ENCODE measurements around the gene DAAM1. TPM values are rescaled to one million over a fixed set of nuclear protein-coding genes. Genes with fewer than 3 reads are reported as not detected.
A peak's percentile ranks its signal among the peaks of the same experiment; 100 is the strongest.

Gene DAAM1
- total and polyA plus RNA-seq, 12 donors: 7.4 to 37.4 (median 24.9) TPM

DNA sequence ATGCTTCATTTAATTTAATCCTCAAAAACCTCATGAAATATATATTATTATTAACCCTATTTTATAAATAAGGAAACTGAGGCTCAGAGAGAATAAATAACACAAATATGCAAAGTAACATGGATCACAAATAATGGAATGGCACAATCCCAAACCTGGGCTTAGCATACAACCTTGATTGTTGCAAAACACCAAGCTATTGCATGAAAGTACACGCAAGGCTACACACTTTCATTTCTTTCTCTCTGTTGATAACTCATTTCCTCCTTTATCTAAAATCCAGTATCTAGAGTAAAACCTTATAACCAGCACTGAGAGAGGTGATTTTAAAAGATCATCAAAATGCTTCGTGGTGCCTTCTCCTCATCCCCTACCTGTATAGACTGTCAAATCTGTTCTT is 2.8 kb upstream of the DAAM1 start:
- intact Hi-C loops (cut with DNase I): no loop called here
- TF ChIP-seq, protein P1, sequence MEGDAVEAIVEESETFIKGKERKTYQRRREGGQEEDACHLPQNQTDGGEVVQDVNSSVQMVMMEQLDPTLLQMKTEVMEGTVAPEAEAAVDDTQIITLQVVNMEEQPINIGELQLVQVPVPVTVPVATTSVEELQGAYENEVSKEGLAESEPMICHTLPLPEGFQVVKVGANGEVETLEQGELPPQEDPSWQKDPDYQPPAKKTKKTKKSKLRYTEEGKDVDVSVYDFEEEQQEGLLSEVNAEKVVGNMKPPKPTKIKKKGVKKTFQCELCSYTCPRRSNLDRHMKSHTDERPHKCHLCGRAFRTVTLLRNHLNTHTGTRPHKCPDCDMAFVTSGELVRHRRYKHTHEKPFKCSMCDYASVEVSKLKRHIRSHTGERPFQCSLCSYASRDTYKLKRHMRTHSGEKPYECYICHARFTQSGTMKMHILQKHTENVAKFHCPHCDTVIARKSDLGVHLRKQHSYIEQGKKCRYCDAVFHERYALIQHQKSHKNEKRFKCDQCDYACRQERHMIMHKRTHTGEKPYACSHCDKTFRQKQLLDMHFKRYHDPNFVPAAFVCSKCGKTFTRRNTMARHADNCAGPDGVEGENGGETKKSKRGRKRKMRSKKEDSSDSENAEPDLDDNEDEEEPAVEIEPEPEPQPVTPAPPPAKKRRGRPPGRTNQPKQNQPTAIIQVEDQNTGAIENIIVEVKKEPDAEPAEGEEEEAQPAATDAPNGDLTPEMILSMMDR (IDR thresholded peaks at IDR 0.05): no peak
- no peak for TF ChIP-seq POLR2A (IDR thresholded peaks at IDR 0.05)

DNA sequence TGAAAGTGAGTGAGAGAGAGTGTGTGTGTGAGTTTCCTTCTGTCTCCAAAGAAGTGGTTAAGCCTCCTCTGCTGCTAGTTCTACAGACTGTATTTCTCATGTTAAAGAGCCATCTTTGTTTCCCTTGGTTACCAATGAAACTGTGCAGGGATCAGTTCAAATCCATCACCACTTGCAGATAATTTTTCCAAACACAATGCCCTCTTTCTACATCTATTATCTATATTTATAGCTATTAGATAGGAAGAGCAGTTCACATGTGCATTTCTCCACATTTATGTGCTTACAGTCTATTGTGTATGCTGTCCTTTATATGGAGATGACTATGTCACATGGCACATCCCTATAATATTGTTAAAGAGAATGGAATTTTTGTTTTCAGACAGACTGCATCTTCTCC is 2.2 kb upstream of the DAAM1 start:
- Histone ChIP-seq H3K4me1 (replicated peaks in 1 of 2) (peaks cover 9 to 16% of the 10 kb centered on the region in 2 donors), H3K27ac (no peak overlapping the region), H3K4me3 (no peak overlapping the region), H3K36me3 (replicated peaks in 1 of 2) (no peaks in the 10 kb centered on the region), H3K9me3 (replicated peaks in 1 of 3) (no peaks in the 10 kb centered on the region), H3K27me3 (no peaks in the 10 kb centered on the region)
- DNase-seq: no peak
- TF ChIP-seq, protein P1 (IDR thresholded peaks at IDR 0.05): no peak
- no peak for TF ChIP-seq POLR2A (IDR thresholded peaks at IDR 0.05)
- intact Hi-C loops (cut with DNase I): no loop called here

More for the DNA sequence above, 2.8 kb upstream of the DAAM1 start:
- WGBS, 4 donors: 57 to 67% (median 64%) methylated on average over 2 of the region's 2 CpGs
- Histone ChIP-seq H3K27me3 (no peaks in the 10 kb centered on the region), H3K9me3 (replicated peaks in 1 of 3) (no peaks in the 10 kb centered on the region), H3K4me3 (no peak overlapping the region), H3K4me1 (replicated peaks in 1 of 2) (peaks cover 8 to 11% of the 10 kb centered on the region in 2 donors), H3K36me3 (replicated peaks in 1 of 2) (no peaks in the 10 kb centered on the region), H3K27ac (no peak overlapping the region)
- no peak for DNase-seq

DNA sequence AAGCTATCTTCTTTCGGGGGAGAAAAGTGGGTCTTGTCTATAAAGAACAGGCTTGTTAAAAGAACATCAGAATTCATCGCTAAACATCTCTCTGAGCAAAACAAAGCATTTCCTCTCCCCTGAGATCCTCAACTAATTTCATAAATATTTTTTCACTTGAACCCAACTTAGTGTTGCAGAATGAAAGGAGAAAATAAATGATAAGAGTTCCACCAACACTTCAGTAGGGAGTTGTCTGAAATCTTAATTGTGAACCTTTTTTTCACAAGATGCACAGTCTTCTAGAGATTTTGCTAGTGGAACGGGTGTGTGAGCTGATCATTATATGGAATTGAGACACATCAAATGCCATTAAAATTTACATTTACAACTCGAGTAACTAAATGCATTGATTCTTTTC is 1.3 kb upstream of the DAAM1 start:
- no peaks in the 10 kb centered on the region for H3K27me3 ChIP-seq
- no peaks in the 10 kb centered on the region for H3K36me3 ChIP-seq (replicated peaks in 1 of 2)
- H3K4me1 ChIP-seq (replicated peaks in 1 of 2): peaks cover 9 to 19% of the 10 kb centered on the region in 2 donors
- intact Hi-C loops (cut with DNase I): no loop called here
- no peak for DNase-seq
- 52 to 61% (median 56%) methylated on average over 4 of the region's 4 CpGs for WGBS, 4 donors
- H3K27ac ChIP-seq: no peak overlapping the region
- H3K4me3 ChIP-seq: no peak overlapping the region
- no peaks in the 10 kb centered on the region for H3K9me3 ChIP-seq (replicated peaks in 1 of 3)
- TF ChIP-seq POLR2A (IDR thresholded peaks at IDR 0.05): no peak
- TF ChIP-seq, protein P1 (IDR thresholded peaks at IDR 0.05): no peak

DNA sequence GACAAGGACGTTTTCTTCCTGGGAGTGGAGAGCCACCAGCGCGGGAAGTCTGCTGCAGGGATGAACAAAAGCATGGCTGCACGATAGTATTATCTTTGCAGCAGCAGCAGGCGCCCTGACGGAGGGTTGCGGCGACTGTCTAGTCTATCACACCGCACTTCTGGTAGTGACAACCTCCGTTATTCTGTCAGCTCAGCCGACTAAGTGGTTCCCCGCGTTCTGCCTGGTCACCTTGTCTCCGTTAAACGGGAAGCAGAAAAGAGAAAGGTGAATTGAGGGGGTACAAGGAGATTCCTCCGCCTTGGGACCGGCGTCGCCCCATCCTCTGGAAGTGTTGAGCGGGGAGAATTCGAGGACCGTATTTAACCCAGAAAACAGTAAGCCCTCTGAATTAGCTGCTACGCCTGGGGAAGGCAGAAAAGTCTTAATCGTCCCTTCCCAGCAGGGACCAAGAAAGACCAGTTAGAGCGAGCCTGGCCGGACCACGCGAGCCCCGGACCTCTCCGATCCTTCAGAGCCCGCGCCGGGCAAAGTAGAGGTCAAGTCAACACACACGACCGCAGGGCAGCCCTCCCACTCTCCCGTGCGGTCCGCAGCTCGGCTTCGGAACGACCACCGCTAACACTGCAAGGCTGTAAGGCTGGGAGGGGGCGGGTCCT is 536 bp upstream of the DAAM1 start:
- Histone ChIP-seq H3K36me3 (replicated peaks in 1 of 2) (no peaks in the 10 kb centered on the region), H3K4me1 (replicated peaks in 1 of 2) (peaks cover 9 to 19% of the 10 kb centered on the region in 2 donors), H3K9me3 (replicated peaks in 1 of 3) (no peaks in the 10 kb centered on the region), H3K27ac (peak overlapping the region; percentile 23 to 99 (median 95)), H3K4me3 (peak overlapping the region; percentile 19 to 92 (median 86)), H3K27me3 (no peaks in the 10 kb centered on the region)
- TF ChIP-seq POLR2A (IDR thresholded peaks at IDR 0.05): no peak
- TF ChIP-seq, protein P1 (IDR thresholded peaks at IDR 0.05): peak in 1 of 6 experiments; percentile 17
- intact Hi-C loops (cut with DNase I): no loop called here
- WGBS, 4 donors: 0 to 1% (median 0%) methylated on average over 26 to 43 of the region's 43 CpGs
- peak; percentile 19 to 73 (median 46) for DNase-seq
